ENCODE measurements around the gene NMT1. TPM values are rescaled to one million over a fixed set of nuclear protein-coding genes. Genes with fewer than 3 reads are reported as not detected.

Gene NMT1
- polyA plus RNA-seq, 1 of the 3 experiments (the other 2 are of a cell fraction) = 30.1 TPM

GRCh38 chr17:45139533-45139920, 78.4 kb downstream of the NMT1 start (continued):
- TF ChIP-seq REST (IDR thresholded peaks at IDR 0.05; ENCODE audit: low read depth, low read length) = no peak
- TF ChIP-seq USF2 (IDR thresholded peaks at IDR 0.05; ENCODE audit: borderline replicate concordance, low read depth, low read length) = no peak
- TF ChIP-seq RAD21 (IDR thresholded peaks at IDR 0.05; ENCODE audit: low read length) = no peak
- TF ChIP-seq MEF2A (IDR thresholded peaks at IDR 0.05; ENCODE audit: borderline replicate concordance, low read depth) = no peak

- Histone ChIP-seq H3K4me1 (ENCODE audit: control insufficient read depth in 1 of 2, insufficient read depth in 2 of 2, low read depth in 1 of 2, low read length in 1 of 2) (peaks cover 8 to 11% of the 10 kb centered on the region in 2 experiments; a peak in 2 of 4 replicates), H3K4me3 (ENCODE audit: low read depth in 2 of 2, low read length in 1 of 2) (no peak overlapping the region), H3F3A (replicated peaks; ENCODE audit: insufficient read depth) (peaks cover 19% of the 10 kb centered on the region), H4K20me1 (ENCODE audit: insufficient read depth) (no peaks in the 10 kb centered on the region), H3K9ac (no peak overlapping the region), H3K27ac (ENCODE audit: low read depth in 2 of 2, low read length in 1 of 2) (no peak overlapping the region), H3K36me3 (replicated peaks in 1 of 2; ENCODE audit: control insufficient read depth in 1 of 2, insufficient read depth in 2 of 2, low read length in 1 of 2) (peaks cover 0 to 1% of the 10 kb centered on the region in 2 experiments), H3K4me2 (no peak overlapping the region), H3K27me3 (ENCODE audit: insufficient read depth) (no peaks in the 10 kb centered on the region), H3K9me2 (no peaks in the 10 kb centered on the region), H3K79me2 (ENCODE audit: insufficient read depth) (peaks cover 8% of the 10 kb centered on the region; the same call in 1 of the 2 replicates), H3K9me3 (no peaks in the 10 kb centered on the region), H2AFZ (ENCODE audit: low read depth) (no peak overlapping the region)
- DNase-seq = no peak
- TF ChIP-seq MEF2A (IDR thresholded peaks at IDR 0.05; ENCODE audit: borderline replicate concordance, low read depth) (no peak), CHD2 (IDR thresholded peaks at IDR 0.05; ENCODE audit: low read length, partially characterized antibody) (no peak), ELF1 (IDR thresholded peaks at IDR 0.05) (no peak), GATA2 (CRISPR knock-in tag; IDR thresholded peaks at IDR 0.05) (no peak), RFX5 (IDR thresholded peaks at IDR 0.05; ENCODE audit: low read length) (no peak), SMC3 (IDR thresholded peaks at IDR 0.05; ENCODE audit: low read depth, low read length) (no peak), GABPA (IDR thresholded peaks at IDR 0.05; ENCODE audit: low read depth) (no peak), YY1 (IDR thresholded peaks at IDR 0.05; ENCODE audit: low read depth) (no peak), RCOR1 (IDR thresholded peaks at IDR 0.05; ENCODE audit: low read length) (no peak), PBX3 (IDR thresholded peaks at IDR 0.05) (no peak), TEAD4 (IDR thresholded peaks at IDR 0.05; ENCODE audit: borderline replicate concordance, insufficient read depth) (no peak), CTCF (IDR thresholded peaks at IDR 0.05) (no peak), RXRA (IDR thresholded peaks at IDR 0.05; ENCODE audit: borderline replicate concordance, low read depth) (no peak), USF1 (IDR thresholded peaks at IDR 0.05; ENCODE audit: borderline replicate concordance, low read depth) (no peak), NFIC (IDR thresholded peaks at IDR 0.05; ENCODE audit: borderline replicate concordance) (no peak), FOXJ3 (CRISPR knock-in tag; IDR thresholded peaks at IDR 0.05) (no peak), EZH2phosphoT487 (IDR thresholded peaks at IDR 0.05; ENCODE audit: borderline replicate concordance, low read depth) (no peak), IRF3 (IDR thresholded peaks at IDR 0.05; ENCODE audit: low read depth, low read length) (no peak), SIN3A (IDR thresholded peaks at IDR 0.05; ENCODE audit: borderline replicate concordance, low read depth, low read length) (no peak)
- ChIA-PET CTCF (interaction anchor here (4.3 to 10.6 kb wide), 2 partner anchors 9 to 55 kb away, joined by 16 to 209 read pairs; partner anchors contain the start of genes ACBD4 and PLCD3), POLR2A (no interaction called here)
- WGBS (ENCODE audit: low lambda C conversion rate) = 96% methylated on average over 13 of the region's 13 CpGs
Observed at GRCh38 chr17:45143094-45143670, 82.1 kb downstream of the NMT1 start.

Data from SK-N-SH (cell line).